Effector memory CD8-positive, alpha-beta T cell (primary cell): ENCODE data around the gene MCRIP2.

Source experiments
- ATAC-seq: fragments of 150-1000 bp; cut with Tn5 transposase; replicated peaks from 2 replicates; pipeline ENCODE4 v1.10.0; 2021; ENCODE audit warnings: mild to moderate bottlenecking, moderate library complexity
- DNase-seq, 3 experiments: peaks; one replicate each; pipeline ENCODE4 v3.0.0; 2021
- H3K27ac Mint-ChIP-seq, 2 donors: one replicate each; pipeline ENCODE4 v1.8.0; 2022; ENCODE audit warnings: mild to moderate bottlenecking in 2 of 2, mixed read lengths in 2 of 2, moderate library complexity in 2 of 2
- H3K27me3 Mint-ChIP-seq, 2 donors: one replicate each; pipeline ENCODE4 v1.8.0; 2022; ENCODE audit warnings: mixed read lengths in 2 of 2
- H3K36me3 Mint-ChIP-seq: one replicate; pipeline ENCODE4 v1.8.0; 2022; ENCODE audit warnings: mild to moderate bottlenecking, moderate library complexity, mixed read lengths; ENCODE audit not compliant: insufficient read depth
- H3K4me1 Mint-ChIP-seq, 2 donors: one replicate each; pipeline ENCODE4 v1.8.0; 2022; ENCODE audit warnings: low read depth in 2 of 2, mixed read lengths in 2 of 2
- H3K4me3 Mint-ChIP-seq, 2 donors: one replicate each; pipeline ENCODE4 v1.8.0; 2022; ENCODE audit warnings: mild to moderate bottlenecking in 2 of 2, mixed read lengths in 2 of 2, moderate library complexity in 2 of 2
- H3K9me3 Mint-ChIP-seq, 2 donors: one replicate each; pipeline ENCODE4 v1.8.0; 2022; ENCODE audit warnings: mixed read lengths in 2 of 2

The MCRIP2 gene

GRCh38 chr16:654034-654433, 12.4 kb downstream of the MCRIP2 start:
- Mint-ChIP-seq H3K9me3 (no peaks in the 10 kb centered on the region), H3K27ac (no peak overlapping the region), H3K36me3 (peaks cover 6% of the 10 kb centered on the region), H3K27me3 (no peaks in the 10 kb centered on the region), H3K4me1 (no peaks in the 10 kb centered on the region), H3K4me3 (no peak overlapping the region)
- no peak for DNase-seq
- no peak for ATAC-seq

- Mint-ChIP-seq H3K4me3 (no peak overlapping the region), H3K9me3 (no peaks in the 10 kb centered on the region), H3K4me1 (peaks cover 0 to 3% of the 10 kb centered on the region in 2 donors), H3K36me3 (no peaks in the 10 kb centered on the region), H3K27ac (no peak overlapping the region), H3K27me3 (no peaks in the 10 kb centered on the region)
- ATAC-seq (no peak), DNase-seq (no peak)
These were observed 15.9 kb downstream of the MCRIP2 start for GRCh38 chr16:657487-657886.

DNA sequence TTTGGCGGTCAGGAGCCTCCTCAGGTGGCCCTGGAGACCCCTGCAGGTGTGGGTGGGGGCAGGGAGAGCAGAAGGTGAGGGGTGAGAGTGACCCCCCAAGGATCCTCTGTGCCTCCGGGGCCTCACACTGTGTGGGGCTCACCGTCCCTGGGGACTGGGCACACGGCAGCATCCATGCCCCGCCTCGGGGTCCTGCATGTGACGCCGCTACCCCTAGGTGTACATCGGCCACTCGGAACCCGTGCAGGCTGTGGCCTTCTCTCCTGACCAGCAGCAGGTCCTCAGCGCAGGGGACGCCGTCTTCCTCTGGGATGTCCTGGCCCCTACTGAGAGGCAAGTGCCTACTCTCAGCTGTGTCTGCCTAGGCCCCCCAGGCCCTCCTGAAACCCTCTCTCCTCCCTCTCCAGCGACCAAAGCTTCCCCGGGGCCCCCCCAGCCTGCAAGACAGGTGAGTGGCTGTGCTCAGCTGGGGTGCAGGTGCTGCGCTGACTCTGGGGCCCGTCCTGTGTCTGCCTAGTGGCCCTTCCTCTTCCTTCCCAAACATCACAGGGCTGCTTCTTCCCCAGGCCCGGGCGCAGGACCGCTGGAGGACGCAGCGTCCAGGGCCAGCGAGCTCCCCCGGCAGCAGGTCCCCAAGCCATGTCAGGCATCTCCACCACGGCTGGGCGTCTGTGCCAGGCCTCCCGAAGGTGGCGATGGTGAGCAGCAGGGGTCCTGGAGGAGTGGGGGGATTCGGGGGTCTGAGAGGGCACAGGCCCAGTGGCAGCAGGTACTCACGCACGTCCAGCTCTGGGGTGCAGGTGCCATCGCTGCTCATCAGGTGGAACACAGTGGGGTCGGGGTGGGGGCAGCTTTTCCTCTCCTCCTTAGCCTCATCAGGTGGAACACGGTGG, 17.3 kb downstream of the MCRIP2 start:
- no peak for ATAC-seq
- Mint-ChIP-seq H3K9me3 (no peaks in the 10 kb centered on the region), H3K4me1 (peaks cover 0 to 3% of the 10 kb centered on the region in 2 donors), H3K27me3 (no peaks in the 10 kb centered on the region), H3K36me3 (no peaks in the 10 kb centered on the region), H3K4me3 (no peak overlapping the region), H3K27ac (no peak overlapping the region)
- DNase-seq = no peak

DNA sequence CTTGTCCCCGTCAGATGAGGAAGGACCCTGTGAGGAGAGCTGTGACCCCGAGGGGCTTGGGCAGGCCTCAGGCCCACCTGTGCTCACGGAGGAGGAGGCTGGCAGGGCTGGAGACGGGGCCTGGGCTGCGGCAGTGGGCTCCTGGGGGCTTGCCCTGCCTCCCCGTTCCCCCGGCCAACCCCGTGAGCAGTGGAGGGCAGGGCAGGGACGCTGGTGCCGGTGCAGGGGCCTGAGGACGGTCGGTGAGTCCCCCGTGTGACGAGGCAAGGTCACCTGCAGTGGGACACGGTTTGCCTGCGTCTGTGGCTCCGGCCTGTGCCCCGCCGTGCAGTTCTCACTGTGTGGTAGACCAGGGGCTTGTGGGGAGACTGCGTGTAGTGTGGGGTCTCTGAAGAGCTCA, 18.0 kb downstream of the MCRIP2 start:
- Mint-ChIP-seq H3K27me3 (no peaks in the 10 kb centered on the region), H3K4me1 (peaks cover 0 to 3% of the 10 kb centered on the region in 2 donors), H3K9me3 (no peaks in the 10 kb centered on the region), H3K4me3 (no peak overlapping the region), H3K36me3 (no peaks in the 10 kb centered on the region), H3K27ac (no peak overlapping the region)
- no peak for DNase-seq
- ATAC-seq = no peak

DNA sequence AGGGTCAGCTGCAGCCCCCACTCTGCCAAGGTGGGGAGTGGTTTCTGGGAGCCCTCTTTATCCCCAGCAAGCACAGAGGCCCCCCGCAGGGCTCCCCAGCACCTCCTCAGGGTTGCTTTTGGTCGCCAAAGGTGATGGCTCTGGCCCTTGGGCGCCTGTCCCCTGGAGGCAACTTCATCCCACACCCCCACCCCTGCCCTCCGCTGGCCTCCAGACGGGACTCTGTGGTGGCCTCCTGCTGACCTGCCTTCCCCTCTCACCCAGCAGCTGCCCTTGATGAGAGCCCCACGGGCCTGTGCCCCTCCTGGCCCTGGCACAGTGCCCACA, 18.5 kb downstream of the MCRIP2 start:
- Mint-ChIP-seq H3K4me1 (peaks cover 0 to 3% of the 10 kb centered on the region in 2 donors), H3K27me3 (no peaks in the 10 kb centered on the region), H3K27ac (no peak overlapping the region), H3K9me3 (no peaks in the 10 kb centered on the region), H3K4me3 (no peak overlapping the region), H3K36me3 (no peaks in the 10 kb centered on the region)
- ATAC-seq (no peak), DNase-seq (no peak)

DNA sequence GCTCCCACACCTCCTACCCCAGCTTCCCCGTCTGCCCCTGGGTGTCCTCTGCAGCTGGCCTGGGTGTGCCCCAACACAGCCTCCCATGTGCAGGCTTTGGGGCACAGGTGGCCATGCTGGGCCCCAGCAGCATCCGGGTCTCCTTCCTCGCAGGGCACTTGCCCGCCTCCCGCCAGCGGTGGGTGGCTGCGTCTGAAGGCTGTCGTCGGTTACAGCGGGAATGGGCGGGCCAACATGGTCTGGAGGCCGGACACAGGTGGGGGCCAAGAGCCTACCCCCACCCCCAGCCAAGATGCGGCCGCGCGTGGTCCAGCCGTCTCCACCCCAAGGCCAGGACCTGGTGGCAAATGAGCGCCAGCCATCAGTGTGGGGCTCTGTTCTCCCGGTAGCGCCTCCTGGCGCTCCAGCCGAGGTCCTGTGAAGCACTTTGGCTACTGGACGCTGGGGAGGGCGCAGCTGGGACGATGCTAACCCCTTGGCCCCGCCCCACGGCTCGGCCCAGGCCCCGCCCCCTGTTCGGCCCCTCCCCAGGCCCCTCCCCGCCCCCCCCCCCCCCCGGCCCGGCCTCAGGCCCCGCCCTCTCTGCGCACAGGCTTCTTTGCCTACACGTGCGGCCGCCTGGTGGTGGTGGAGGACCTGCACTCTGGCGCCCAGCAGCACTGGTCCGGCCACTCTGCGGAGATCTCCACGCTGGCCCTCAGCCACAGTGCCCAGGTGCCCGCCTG, 19.0 kb downstream of the MCRIP2 start:
- Mint-ChIP-seq H3K4me3 (no peak overlapping the region), H3K4me1 (peaks cover 0 to 3% of the 10 kb centered on the region in 2 donors), H3K27me3 (no peaks in the 10 kb centered on the region), H3K27ac (no peak overlapping the region), H3K9me3 (no peaks in the 10 kb centered on the region), H3K36me3 (no peaks in the 10 kb centered on the region)
- DNase-seq (peak in 1 of 3 experiments; percentile 43), ATAC-seq (peak; percentile 75)

GRCh38 chr16:661184-661821, 19.7 kb downstream of the MCRIP2 start:
- no peak for DNase-seq
- no peak for ATAC-seq
- Mint-ChIP-seq H3K27ac (no peak overlapping the region), H3K27me3 (no peaks in the 10 kb centered on the region), H3K4me3 (peak overlapping the region in 1 of 2 donors; percentile 8), H3K4me1 (peaks cover 0 to 3% of the 10 kb centered on the region in 2 donors), H3K36me3 (no peaks in the 10 kb centered on the region), H3K9me3 (no peaks in the 10 kb centered on the region)

DNA sequence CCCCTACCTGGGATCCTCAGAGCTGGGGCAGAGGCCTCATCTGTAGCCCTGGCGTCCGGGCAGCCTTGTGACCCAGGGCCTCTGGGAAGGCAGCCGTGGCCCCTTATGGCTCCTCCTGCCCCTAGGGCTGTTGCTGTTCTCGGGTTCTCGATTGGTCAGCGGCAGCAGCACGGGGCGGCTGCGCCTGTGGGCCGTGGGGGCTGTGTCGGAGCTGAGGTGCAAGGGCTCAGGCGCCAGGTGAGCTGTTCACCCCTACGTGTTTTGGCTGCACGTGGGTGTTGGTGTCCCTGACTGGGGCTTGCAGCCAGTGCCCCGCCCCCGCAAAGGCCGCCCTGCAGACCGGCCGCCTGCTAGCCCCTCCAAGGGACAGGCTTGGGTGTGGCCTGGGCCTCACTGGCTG, 20.5 kb downstream of the MCRIP2 start:
- ATAC-seq = no peak
- no peaks in the 10 kb centered on the region for H3K9me3 Mint-ChIP-seq
- peaks cover 0 to 3% of the 10 kb centered on the region in 2 donors for H3K4me1 Mint-ChIP-seq

DNA sequence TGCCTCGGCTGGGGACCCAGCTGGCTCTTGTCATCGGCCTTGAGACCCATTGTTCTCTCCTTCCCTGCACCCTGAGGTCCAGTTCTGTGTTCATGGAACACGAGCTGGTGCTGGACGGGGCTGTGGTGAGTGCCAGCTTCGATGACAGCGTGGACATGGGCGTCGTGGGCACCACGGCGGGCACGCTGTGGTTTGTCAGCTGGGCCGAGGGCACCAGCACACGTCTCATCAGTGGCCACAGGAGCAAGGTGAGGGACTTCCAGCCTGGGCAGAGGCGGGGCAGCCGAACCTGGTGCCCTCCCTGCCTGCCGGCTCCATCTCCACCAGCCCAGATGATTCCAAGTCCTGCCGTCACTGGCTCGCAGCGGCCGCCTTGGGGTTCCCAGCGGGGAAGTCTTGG, 21.0 kb downstream of the MCRIP2 start:
- no peaks in the 10 kb centered on the region for H3K36me3 Mint-ChIP-seq
- no peak overlapping the region for H3K27ac Mint-ChIP-seq
- no peaks in the 10 kb centered on the region for H3K27me3 Mint-ChIP-seq
- ATAC-seq = no peak
- H3K9me3 Mint-ChIP-seq = no peaks in the 10 kb centered on the region
- H3K4me1 Mint-ChIP-seq = peaks cover 0 to 3% of the 10 kb centered on the region in 2 donors
- no peak for DNase-seq
- no peak overlapping the region for H3K4me3 Mint-ChIP-seq

More for the DNA sequence above, 20.5 kb downstream of the MCRIP2 start:
- Mint-ChIP-seq H3K27ac (no peak overlapping the region), H3K36me3 (no peaks in the 10 kb centered on the region), H3K27me3 (no peaks in the 10 kb centered on the region), H3K4me3 (no peak overlapping the region)
- DNase-seq = no peak

DNA sequence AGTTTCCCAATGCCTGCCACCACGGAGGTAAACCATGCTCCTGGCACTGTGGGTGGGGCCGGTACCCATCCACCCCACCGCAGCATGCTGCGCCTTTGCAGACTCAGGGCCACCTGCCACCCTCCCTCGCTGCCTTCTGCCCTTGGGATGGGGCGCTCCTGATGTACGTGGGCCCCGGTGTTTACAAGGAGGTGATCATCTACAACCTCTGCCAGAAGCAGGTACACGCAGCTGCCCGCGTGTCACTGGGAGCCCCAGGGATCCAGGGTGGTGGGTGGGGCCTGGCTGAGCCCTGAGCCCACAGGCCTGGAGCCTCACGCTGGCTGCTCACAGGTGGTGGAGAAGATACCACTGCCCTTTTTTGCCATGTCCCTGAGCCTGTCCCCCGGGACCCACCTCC, 24.9 kb downstream of the MCRIP2 start:
- H3K27me3 Mint-ChIP-seq = no peaks in the 10 kb centered on the region
- DNase-seq = no peak
- H3K4me3 Mint-ChIP-seq = no peak overlapping the region
- H3K27ac Mint-ChIP-seq = peak overlapping the region in 1 of 2 donors; percentile 82
- H3K4me1 Mint-ChIP-seq = peaks cover 3 to 10% of the 10 kb centered on the region in 2 donors
- peaks cover 18% of the 10 kb centered on the region for H3K36me3 Mint-ChIP-seq
- H3K9me3 Mint-ChIP-seq = no peaks in the 10 kb centered on the region
- no peak for ATAC-seq

DNA sequence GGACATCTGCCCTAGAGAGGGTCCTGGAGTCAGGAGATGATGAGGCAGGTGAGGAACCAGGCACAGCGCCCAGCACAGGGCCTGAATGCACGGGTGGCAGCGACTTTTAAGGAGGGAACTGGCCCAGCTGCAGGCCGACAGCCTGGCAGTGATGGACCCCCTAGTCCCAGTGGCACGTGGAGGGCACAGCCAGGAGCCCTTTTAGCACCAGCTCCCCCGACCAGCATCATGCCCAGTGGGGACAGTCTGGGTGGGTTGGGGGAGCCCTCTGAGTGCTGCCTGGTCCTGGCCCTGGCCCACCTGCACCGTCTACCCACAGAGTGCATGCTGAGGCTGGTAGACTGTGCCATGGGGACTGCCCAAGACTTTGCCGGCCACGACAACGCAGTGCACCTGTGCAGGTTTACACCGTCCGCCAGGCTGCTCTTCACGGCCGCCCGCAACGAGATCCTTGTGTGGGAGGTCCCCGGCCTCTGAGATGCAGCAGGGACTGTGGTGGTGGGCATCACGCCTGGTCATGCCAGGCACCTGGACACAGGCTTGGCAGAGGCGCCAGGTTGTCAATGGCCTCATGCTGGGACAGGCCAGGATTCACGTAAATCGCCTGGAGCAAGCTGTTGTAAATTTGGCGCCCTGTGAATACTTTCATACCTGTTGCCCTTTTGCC, 25.6 kb downstream of the MCRIP2 start:
- no peak for DNase-seq
- Mint-ChIP-seq H3K4me3 (peak overlapping the region; percentile 78 to 80), H3K4me1 (peaks cover 3 to 10% of the 10 kb centered on the region in 2 donors), H3K27ac (peak overlapping the region; percentile 82 to 85), H3K9me3 (no peaks in the 10 kb centered on the region), H3K36me3 (peaks cover 18% of the 10 kb centered on the region), H3K27me3 (no peaks in the 10 kb centered on the region)
- no peak for ATAC-seq

GRCh38 chr16:667780-668518, 26.3 kb downstream of the MCRIP2 start, which contains the start of gene RHOT2:
Gene RHOT2, plus strand, starts transcription at chr16:668132. Its CDS starts 68 bp downstream, at chr16:668200.
- ATAC-seq (peak; percentile 96), DNase-seq (peak; percentile 89 to 94 (median 92))
- H3K36me3 Mint-ChIP-seq = peaks cover 18% of the 10 kb centered on the region
- peak within 1 kb of the TSS; percentile 82 to 85 for H3K27ac Mint-ChIP-seq
- H3K9me3 Mint-ChIP-seq = no peaks in the 10 kb centered on the region
- peaks cover 3 to 10% of the 10 kb centered on the region in 2 donors for H3K4me1 Mint-ChIP-seq
- H3K4me3 Mint-ChIP-seq = peak within 1 kb of the TSS; percentile 78 to 80
- H3K27me3 Mint-ChIP-seq = no peaks in the 10 kb centered on the region
